Measurements from ENCODE around the gene RAB22A.
"Not testable (repeated sequence)": the region's sequence is repeated elsewhere in the genome, so short reads cannot be mapped to it uniquely, and the experiment has no call there.

Gene RAB22A

DNA sequence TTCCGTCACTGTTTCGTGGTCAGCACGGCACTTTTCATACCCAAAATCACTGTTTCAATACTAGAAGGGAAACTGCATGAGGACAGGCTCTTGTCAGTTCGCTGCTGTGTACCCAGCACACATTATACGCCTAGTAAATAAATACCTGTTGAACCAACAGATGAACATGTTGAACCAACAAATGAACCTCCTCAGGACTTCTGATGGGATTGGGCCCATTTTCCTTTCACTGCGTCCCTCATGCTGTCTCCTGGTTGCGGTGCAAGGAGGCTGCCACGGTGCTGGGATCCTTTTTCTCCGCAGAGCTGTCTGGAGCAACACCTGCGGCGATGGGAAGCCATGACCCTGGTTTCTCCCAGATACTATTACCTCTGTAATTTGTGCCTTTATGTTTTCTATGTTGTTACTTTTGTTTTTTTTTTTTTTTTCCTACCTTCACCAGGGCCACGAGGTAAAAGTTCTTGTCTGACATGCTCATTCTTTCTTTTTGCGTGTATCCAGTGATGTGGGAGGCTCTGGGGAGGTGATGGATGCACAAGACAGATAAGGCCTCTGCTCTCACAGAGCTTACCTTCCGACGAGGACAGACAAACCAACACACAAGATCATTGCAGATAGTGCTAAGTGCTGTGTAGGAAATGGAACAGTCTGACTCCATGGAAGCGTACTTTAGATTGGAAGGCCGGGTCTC lies 80.6 kb downstream of the RAB22A start:
- no peak for FAIRE-seq

DNA sequence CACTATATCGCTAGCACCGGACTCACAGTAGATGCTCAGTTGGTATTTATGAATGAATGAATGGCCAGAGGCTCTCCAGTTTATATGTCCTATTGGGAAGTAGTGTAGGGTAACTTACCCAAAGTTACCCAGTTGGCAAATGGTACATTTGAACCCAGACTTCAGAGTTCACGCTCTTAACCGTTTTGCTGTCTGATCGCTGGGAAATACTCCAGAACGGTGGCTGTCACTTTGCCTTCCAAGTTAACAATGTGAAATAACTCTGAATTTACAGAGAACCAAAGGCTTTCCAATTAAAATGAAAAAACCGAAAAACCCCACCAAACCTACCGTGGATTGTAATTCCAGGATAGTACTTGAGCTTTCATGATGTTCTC lies 81.1 kb downstream of the RAB22A start:
- no peak for FAIRE-seq

DNA sequence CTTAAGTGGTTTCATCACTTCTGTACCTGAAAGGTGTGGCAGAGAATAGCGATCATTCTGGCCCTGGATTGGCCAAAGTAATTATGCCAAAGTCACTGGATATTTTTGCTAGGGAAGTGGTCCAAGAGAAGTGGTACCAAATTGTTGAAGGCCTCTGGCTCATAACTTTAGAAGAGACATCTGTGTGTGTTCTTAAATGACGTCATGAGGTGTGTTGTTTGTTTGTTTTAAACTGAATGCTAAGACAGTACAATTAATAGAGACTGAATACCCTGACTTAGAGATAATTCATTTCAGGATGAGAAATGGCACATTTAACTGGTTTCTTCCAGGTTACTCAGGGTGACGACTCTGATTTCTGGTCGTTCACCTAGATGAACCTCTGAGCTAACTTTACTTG lies 82.8 kb downstream of the RAB22A start:
- FAIRE-seq = no peak

DNA sequence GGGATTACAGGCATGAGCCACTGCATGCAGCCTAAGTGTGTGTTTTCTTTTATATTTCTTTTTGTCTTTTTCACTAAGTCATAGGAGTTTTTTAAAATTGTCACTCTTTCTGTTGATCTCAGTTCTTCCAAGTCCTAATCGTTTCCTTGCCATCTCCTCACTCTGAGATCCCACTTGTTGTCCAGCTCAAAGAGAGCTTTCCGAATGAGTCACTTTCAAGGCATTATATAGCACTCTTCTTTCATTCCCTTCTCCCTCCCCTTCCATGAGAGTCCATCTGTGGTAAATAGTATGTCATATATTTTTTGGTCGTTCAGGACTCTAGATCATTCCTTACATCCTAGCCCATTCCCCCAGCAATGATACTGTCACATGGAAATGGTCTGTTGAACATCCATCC lies 83.8 kb downstream of the RAB22A start:
- FAIRE-seq = no peak

DNA sequence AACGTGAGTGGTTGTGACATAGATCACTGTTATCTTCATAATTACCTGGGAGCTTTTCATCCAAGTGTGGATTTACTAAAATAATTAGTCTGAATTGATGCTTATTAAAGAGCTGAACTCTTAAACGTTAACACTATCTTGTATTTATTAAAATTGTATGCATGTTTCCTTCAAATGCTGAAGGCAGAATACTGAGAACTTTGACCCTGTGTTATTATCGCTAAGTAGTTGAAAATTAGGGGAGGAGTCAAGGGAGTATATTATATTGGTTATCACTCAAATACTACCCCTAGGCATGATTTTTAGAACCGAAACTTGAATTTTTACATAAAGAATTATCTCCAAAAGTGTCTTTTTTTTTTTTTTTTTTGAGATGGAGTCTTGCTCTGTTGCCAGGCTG lies 85.3 kb downstream of the RAB22A start:
- no peak for FAIRE-seq

DNA sequence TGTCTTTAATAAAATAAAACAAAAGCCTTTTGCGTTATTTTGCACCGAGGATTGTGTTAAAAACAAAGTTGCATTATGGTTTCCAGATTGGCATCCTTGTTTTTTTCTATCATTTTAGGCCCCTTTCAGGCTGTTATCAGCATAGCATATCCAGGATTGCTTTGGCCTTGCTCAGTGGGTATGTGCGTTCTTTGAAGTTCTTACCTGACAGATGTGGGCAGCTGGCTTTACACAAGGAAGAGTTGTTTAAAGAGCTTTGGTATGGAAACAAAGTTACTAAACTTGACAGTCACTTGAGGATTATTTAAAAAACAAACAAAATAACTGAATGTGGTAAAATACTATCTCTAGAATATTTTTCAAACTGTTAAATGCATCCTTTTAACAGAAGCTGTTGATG lies 86.1 kb downstream of the RAB22A start:
- no peak for FAIRE-seq

DNA sequence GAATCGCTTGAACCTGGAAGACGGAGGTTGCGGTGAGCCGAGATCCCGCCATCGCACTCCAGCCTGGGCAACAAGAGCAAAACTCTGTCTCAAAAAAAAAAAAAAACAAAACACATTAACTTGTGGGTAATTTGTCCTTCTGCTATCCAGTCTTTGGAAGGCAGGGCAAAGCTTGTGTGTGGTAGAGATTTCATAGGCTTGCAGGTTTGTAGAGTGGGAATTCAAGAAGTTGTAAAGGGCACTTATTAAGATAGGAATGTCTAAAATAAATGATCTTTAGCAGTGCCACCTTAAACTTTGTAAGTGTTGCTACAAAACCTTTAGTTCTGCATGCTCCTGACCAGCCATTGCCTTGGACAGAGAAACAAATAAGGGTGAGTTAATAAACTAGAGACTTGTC lies 87.9 kb downstream of the RAB22A start:
- no peak for FAIRE-seq

DNA sequence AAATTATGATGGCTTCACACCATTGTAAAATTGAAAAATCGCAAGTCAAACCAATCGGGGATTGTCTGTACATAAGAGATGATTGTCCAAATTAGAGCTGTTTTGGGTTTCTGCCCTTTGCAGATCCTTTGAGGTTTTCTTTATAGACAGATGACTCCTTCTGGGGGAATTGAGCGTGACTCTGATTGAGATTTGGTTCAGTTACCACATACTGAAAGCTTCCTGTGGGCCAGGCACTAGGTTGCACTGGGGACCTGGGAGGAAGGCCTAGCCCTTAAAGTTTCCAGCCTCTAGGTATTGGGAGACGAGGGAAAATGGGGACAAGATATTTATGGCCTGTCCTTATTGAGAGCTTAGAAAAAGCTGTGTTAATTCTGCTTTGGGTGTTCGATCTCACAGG lies 88.7 kb downstream of the RAB22A start:
- FAIRE-seq = no peak

DNA sequence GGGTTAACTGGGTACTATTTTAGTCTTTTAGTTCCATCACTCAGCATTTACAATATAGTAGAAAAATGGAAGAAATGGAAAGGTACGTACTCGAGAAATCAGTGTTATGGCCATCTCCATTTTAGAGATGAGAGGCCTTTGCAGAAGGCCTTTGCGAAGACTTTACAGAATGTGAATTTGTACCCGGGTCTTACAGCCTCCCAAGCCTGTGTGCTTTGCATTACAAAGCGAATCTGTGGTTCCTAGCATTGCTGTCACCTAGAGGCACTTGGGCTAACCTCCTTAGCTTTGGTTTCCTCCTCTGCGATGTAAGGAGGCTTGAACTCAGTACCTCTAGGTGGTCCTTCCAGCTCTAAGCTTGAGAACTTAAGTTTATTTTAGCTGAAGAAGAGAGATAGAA lies 90.4 kb downstream of the RAB22A start:
- no peak for FAIRE-seq

DNA sequence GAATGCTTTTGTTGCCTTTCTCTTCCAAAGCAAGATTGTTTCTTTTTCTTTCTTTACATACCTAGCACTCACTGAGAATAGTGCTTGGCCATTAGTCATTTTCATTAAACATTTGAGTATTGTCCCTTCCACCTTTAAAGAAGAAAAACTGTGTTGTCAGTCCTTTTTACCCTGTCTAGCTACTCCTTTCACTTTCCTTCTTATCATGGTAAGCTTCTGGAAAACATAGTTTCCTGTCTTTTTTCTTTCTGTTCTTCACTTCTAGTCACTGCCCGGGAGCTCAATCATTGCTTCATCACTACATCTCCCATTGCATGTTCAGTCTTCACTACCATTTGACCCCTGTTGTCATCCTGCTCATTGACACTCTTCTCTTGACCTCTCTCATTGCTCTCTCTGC lies 91.6 kb downstream of the RAB22A start:
- FAIRE-seq = no peak

DNA sequence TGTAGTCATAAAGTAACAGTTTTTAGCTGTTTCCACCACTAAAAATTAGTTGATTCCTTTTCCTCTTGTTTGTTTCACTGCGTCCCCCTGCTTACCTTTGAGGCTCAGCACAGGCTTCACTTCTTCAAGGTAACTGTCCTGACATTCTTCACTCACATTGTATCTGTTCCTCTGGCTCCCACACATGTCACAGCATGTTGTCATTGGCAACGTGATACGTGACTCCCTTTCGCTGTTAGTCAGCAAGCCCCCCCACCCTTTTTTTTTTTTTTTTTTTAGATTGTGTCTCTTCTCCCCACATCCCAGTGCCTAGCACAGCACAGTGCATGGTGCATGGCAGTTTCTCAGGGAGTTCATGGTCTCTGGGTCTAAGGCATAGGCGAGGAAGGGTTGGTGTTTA lies 92.8 kb downstream of the RAB22A start:
- no peak for FAIRE-seq

DNA sequence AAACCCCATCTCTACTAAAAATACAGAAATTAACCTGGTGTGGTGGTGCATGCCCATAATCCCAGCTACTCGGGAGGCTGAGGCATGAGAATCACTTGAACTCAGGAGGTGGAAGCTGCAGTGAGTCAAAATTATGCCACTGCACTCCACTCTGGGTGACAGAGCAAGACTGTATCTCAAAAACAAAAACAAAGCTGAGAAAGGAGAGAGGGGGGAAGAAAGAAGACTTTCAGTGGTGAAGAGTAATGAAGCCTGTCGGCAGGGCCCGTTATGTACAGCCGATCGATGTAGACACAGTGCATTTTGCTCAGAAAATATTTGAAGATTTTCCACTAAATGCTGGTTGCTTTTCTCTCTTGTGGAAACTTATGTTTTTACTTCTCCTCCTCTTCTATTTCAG lies 93.3 kb downstream of the RAB22A start:
- FAIRE-seq = no peak

DNA sequence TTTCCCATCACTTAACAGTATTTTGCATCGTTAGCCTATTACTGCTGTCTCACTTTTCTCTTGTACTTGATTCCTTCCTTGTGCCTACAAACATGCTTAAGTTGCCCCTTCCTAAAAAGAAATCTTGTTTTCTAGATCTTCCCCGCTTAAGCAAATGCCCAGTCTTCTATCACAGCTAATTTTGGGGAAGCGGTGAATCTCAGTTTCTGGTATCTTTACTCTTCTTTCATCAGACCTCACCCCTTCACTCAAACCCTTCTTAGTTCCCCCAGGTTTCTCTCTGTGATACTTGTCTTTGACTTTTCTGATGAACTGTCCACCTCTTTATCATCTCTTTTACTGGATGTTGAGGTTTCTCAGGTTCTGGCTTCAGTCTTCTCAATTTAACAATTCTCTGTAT lies 93.8 kb downstream of the RAB22A start:
- no peak for FAIRE-seq

DNA sequence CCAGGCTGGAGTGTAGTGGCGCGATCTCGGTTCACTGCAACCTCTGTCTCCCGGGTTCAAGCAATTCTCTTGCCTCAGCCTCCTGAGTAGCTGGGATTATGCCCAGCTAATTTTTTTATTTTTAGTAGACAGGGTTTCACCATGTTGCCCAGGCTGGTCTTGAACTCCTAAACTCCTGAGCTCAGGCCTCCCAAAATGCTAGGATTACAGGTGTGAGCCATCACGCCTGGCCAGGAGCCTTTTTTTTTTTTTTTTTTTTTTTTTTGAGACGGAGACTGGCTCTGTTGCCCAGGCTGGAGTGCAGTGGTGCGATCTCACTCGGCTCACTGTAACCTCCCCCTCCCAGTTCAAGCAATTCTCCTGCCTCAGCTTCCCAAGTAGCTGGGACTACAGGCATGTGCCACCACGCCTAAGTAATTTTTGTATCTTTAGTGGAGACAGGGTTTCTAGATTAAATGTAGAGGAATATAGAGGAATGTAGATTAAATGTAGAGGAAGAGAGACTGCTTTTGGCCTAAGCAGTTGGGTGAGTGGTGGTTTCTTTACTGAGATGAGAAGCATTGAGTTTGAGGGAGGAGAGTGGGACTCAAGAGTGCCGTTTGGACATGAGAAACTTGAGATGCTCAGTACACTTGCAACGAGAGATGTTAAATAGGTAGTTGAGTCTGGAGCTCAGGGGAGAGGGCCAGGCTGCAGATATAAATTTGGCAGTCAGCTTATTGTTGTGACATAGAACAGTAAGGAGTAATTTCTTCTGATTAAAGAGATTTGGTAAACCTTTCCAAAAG lies 96.2 kb downstream of the RAB22A start:
- FAIRE-seq = no peak

DNA sequence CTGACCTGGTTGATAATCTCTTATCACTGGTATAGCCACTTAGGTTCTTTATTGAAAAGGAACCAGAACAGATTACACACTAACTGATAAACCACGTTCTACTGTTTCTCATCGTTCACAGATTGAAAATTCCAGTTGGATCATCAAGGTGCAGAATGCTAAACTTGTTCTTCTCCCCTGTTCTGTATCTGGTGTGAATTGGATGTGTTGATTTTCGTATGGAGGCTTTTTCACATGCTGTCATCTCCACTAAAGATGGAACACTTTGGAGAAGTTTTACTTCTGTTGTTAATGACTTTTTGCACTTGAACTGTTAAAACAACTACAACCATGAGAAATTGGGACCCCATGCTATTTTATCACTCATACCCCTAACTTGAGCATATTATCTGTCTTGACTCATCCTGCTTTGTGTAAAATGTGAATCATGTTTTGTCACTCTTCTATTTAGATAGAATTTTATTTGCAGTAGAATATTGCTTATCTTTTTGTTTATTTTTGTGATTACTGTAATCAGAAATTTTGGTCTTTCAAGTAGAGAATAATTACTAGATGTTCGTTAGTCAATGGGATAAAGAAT lies 97.0 kb downstream of the RAB22A start:
- FAIRE-seq = no peak

DNA sequence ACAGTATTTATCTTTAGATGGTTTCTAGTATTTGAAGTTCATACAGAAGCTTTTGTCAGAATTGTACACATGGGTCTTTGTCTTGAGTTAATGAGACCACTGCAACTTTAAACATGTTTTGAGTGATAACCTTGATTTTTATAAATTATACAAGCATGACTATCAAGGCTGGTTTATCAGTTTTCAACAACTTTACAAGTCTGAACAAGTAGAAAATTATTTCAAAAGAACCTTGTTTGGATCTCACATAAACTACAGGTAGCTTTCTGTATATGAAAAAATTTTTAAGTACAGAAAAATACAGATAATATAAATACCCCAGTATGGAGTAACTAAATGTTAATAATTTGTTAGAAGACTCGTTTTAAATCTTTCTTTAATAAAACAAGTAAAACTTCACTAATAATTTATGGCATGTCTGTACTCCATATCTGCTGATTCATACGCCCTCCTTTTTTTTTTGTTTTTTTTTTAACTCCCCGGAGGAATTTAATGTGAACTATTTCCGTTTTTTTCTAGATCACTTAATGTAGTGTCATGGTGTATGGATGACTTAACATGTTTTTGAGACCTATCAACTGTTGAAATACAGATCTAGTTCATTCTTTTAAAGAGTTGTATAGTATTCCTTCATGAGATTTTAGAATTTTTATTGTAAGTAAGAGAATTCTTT lies 97.8 kb downstream of the RAB22A start:
- FAIRE-seq = no peak

DNA sequence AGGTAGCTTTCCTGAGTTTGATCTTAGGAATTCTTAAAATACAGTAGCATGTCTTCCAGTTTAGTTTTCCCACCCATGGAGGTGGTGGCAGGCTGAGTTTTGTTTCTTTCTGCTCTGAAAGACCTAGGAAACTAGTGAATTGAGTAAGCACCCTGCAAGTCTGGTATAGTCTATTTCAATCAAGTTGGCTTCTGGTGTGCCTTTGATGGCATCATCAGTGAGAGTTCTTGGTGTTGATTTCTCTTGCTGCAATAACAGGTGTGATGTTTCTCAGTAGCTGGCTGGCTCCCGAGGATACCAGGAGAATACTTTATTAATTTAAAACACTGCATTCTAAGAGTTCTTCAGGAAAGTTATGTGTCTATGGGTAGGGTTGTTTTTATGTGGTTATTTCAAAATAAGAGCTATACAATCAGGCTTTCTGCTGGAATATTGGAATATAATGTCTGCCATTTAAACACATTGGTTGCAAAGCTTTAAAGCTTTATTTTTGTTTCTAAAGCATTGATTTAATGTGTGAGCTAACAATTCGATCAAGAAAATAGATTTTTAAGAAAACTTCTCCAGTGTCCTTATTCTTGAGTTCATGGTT lies 98.5 kb downstream of the RAB22A start:
- no peak for FAIRE-seq

DNA sequence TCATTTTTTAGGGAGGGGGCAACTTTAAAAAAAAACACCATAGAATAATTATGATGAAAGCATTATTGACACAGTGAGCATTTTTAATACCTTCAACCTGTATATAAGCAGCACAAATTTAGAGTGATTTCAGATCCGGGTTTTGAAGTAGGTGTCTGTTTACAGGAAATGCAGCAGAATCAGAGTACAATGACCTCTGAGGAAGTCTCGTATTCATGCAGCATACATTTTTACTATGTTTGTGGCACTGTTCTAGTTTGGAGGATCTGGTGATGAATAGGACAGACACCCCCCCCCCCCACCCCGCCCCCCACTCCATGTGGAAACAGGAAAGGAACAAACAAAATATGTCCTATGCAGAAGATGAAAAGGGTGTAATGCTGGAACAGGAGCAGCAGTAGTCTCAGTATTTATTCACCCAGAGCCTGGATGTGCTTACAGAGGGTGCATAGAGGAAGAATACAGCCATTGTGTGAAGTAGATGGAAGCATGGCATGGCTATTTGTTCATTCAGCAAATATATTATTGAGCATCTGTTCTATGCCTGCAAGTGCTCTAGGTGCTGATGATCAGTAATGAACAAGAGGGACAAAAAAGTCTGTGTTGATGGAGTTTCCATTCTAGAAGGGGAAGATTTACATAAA lies 99.2 kb downstream of the RAB22A start:
- FAIRE-seq = no peak

DNA sequence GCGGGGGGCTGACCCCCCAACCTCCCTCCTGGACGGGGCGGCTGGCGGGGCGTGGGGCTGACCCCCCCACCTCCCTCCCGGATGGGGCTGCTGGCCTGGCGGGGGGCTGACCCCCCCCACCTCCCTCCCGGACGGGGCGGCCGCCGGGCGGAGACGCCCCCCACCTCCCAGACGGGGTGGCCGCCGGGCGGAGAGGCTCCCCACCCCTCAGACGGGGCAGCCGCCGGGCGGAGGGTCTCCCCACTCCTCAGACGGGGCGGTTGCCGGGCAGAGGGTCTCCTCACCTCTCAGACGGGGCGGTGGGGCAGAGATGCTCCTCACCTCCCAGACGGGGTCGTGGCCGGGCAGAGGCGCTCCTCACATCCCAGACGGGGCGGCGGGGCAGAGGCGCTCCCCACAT lies 104.7 kb downstream of the RAB22A start:
- not testable (repeated sequence) for FAIRE-seq

DNA sequence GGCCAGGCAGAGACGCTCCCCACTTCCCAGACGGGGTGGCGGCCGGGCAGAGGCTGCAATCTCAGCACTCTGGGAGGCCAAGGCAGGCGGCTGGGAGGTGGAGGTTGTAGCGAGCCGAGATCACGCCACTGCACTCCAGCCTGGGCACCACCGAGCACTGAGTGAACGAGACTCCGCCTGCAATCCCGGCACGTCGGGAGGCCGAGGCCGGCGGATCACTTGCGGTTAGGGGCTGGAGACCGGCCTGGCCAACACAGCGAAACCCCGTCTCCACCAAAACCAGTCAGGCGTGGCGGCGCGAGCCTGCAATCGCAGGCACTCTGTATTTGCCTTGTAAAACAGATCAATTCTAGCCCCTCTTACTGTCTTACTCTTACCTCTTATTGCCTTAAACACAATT lies 105.3 kb downstream of the RAB22A start:
- not testable (repeated sequence) for FAIRE-seq

DNA sequence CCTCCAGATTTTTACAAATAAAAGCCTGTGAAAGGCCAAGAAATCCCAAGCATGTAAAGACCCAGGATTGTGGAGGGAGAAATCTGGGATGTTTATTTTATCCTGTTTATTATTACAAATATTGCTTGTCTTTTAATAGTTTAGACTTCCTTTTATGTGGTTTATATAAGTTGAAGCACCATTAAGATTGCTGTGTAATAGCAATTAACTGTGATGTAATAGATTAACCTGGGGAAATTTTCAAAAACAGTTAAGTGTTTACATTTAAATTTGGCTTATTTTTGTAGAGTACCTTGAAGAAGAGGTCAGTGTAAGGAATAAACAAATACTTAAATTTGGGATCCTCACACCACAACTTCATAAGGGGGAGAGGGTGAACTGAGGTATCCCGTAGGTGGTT lies 106.5 kb downstream of the RAB22A start:
- no peak for FAIRE-seq

DNA sequence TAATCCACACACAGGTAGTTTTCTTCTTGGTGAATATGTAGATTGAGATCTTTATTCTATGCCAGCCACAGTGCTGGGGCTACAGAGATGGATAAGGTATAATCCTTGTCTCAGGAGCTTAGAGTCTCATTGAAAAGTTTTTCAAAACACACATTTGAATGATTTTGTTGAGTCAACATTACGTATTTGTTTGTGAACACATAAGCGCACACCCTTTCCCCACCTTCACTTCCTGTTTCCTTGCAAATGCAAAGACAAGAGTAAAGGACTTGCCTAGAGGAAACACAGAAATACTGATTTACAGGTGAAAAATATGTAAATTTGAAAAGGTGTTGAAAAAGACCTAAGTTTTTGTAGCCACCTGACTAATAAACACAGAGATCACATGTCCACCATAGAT lies 107.3 kb downstream of the RAB22A start:
- FAIRE-seq = no peak
